RWPE1 (cell line): ENCODE results near the gene TRMO.

ENCODE experiments used
- CTCF ChIA-PET: fragments of 350-600 bp; sonication (Branson Sonifier 250); formaldehyde crosslinking; extraction: SDS; loops from one replicate; lab custom pipeline; 2021; lab: Yijun Ruan, JAX
- POLR2A ChIA-PET: fragments of 400-600 bp; formaldehyde crosslinking; extraction: SDS; loops from one replicate; lab custom pipeline; 2020; ENCODE audit warnings: antibody characterized with exemption; ENCODE audit not compliant: low non-redundant PET; lab: Yijun Ruan, JAX
- DNase-seq: peaks from one replicate; pipeline ENCODE4 v3.0.0; 2012; ENCODE audit warnings: low spot score
- H3K27ac ChIP-seq: fragments of 450-650 bp; 2 replicates; pipeline ENCODE4 v1.5.1; 2017
- TF ChIP-seq, protein P1 (sequence below): fragments of 450-650 bp; conservative IDR thresholded peaks from 2 replicates; pipeline ENCODE4 v1.5.1; 2017; ENCODE audit warnings: low read depth, mild to moderate bottlenecking

TRMO gene

GRCh38 chr9:97891736-97892135 lies 30.6 kb downstream of the TRMO start:
- no peak overlapping the region for H3K27ac ChIP-seq
- CTCF ChIA-PET: interaction anchor here (1.1 to 2.8 kb wide), 2 partner anchors 9 to 13 kb away, joined by 3 to 21 read pairs; no protein-coding TSS in a partner anchor
- TF ChIP-seq, protein P1, sequence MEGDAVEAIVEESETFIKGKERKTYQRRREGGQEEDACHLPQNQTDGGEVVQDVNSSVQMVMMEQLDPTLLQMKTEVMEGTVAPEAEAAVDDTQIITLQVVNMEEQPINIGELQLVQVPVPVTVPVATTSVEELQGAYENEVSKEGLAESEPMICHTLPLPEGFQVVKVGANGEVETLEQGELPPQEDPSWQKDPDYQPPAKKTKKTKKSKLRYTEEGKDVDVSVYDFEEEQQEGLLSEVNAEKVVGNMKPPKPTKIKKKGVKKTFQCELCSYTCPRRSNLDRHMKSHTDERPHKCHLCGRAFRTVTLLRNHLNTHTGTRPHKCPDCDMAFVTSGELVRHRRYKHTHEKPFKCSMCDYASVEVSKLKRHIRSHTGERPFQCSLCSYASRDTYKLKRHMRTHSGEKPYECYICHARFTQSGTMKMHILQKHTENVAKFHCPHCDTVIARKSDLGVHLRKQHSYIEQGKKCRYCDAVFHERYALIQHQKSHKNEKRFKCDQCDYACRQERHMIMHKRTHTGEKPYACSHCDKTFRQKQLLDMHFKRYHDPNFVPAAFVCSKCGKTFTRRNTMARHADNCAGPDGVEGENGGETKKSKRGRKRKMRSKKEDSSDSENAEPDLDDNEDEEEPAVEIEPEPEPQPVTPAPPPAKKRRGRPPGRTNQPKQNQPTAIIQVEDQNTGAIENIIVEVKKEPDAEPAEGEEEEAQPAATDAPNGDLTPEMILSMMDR: no peak
- POLR2A ChIA-PET: no interaction called here
- DNase-seq: no peak

- POLR2A ChIA-PET: no interaction called here
- CTCF ChIA-PET: interaction anchor here (0.6 to 2.8 kb wide), 7 partner anchors 8 to 257 kb away, joined by 4 to 21 read pairs (median 5); partner anchors contain the start of genes NCBP1 and TSTD2
- H3K27ac ChIP-seq: no peak overlapping the region
- TF ChIP-seq, protein P1: peak; percentile 67
- peak; percentile 47 for DNase-seq
Measured at GRCh38 chr9:97889941-97890887, 32.1 kb downstream of the TRMO start.

DNA sequence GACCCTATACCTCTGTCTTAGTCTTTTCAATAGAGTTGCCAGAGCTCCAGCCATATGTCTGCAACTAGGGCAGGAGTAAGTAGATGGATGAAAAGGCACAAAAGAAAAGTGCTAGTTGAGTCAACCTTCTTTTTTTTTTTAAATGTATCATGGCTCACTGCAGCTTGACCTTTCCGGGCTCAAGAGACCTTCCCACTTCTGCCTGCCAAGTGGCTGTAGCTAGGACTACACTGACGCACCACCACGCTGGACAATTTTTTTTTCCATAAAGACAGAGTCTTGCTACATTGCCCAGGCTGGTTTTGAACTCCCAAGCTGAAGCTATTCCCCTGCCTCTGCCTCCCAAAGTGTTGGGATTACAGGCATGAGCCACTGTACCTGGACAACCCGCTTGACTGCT lies 42.0 kb downstream of the TRMO start:
- CTCF ChIA-PET: interaction anchor here (1.4 kb wide), 1 partner anchor 16 kb away, joined by 3 read pairs; no protein-coding TSS in a partner anchor

GRCh38 chr9:97876061-97876460 lies 46.2 kb downstream of the TRMO start:
- TF ChIP-seq, protein P1: no peak
- CTCF ChIA-PET: interaction anchor here (0.7 to 1.1 kb wide), 3 partner anchors 126 to 330 kb away, joined by 4 to 5 read pairs (median 5); no protein-coding TSS in a partner anchor

More for the DNA sequence above, 42.0 kb downstream of the TRMO start:
- H3K27ac ChIP-seq: no peak overlapping the region
- TF ChIP-seq, protein P1: no peak
- POLR2A ChIA-PET: interaction anchor here (0.5 kb wide), 1 partner anchor 42 kb away, joined by 3 read pairs; no protein-coding TSS in a partner anchor
- no peak for DNase-seq

DNA sequence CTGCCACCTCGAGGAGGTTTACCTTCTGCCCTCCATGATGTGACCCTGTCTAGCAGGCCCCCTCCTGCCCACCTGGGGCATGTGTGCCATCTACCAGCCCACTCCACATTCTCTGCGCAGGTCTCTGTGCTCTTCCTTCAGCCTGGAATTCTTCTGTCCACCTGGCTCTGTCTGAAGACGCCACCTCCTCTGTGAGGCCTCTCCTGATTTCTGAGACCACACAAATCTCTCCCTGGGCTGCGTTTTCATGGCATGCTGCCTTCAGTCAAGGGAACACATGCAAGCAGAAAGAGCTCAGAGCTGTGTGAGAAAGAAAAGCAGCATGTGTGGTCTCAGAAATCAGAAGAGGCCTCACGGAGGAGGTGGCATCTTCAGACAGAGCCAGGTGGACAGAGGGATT lies 47.2 kb downstream of the TRMO start:
- ChIA-PET CTCF (interaction anchor here (0.8 kb wide), 1 partner anchor 16 kb away, joined by 5 read pairs; no protein-coding TSS in a partner anchor), POLR2A (no interaction called here)
- no peak for DNase-seq
- peak overlapping the region; percentile 60; the same call in 1 of the 2 replicates for H3K27ac ChIP-seq
- TF ChIP-seq, protein P1: no peak

More at GRCh38 chr9:97876061-97876460, 46.2 kb downstream of the TRMO start:
- POLR2A ChIA-PET: no interaction called here
- H3K27ac ChIP-seq: peak overlapping the region; percentile 94; the same call in 1 of the 2 replicates
- no peak for DNase-seq

GRCh38 chr9:97874624-97875023 lies 47.7 kb downstream of the TRMO start:
- TF ChIP-seq, protein P1: no peak
- ChIA-PET CTCF (interaction anchor here (0.8 kb wide), 1 partner anchor 15 kb away, joined by 5 read pairs; no protein-coding TSS in a partner anchor), POLR2A (no interaction called here)
- DNase-seq: no peak
- peak overlapping the region; percentile 60 for H3K27ac ChIP-seq
